RWPE2 (cell line): ENCODE results near the gene PRRX2.

ENCODE experiments used
- ATAC-seq: fragments of 200-7000 bp; cut with Tn5 transposase; 3 replicates; pipeline ENCODE4 v1.9.1; 2021; ENCODE audit warnings: low read depth
- DNase-seq: peaks from one replicate; pipeline ENCODE4 v3.0.0-alpha.2; 2020; ENCODE audit warnings: low spot score
- H3K27ac ChIP-seq: fragments of 450-650 bp; 2 replicates; pipeline ENCODE4 v1.5.1; 2017; ENCODE audit warnings: mild to moderate bottlenecking; ENCODE audit not compliant: poor library complexity, severe bottlenecking
- H3K27me3 ChIP-seq: fragments of 250-450 bp; sonication (Bioruptor Pico); 2 replicates; pipeline ENCODE4 v1.5.1; 2021; ENCODE audit warnings: mild to moderate bottlenecking, moderate library complexity; ENCODE audit not compliant: insufficient read depth, poor library complexity, severe bottlenecking
- H3K36me3 ChIP-seq: fragments of 250-450 bp; sonication (Bioruptor Pico); 2 replicates; pipeline ENCODE4 v1.5.1; 2020; ENCODE audit warnings: low read depth, mild to moderate bottlenecking, moderate library complexity
- H3K4me1 ChIP-seq: fragments of 250-450 bp; sonication (Bioruptor Pico); 2 replicates; pipeline ENCODE4 v1.5.1; 2021; ENCODE audit warnings: mild to moderate bottlenecking, moderate library complexity; ENCODE audit not compliant: insufficient read depth, poor library complexity, severe bottlenecking
- H3K4me3 ChIP-seq: fragments of 250-450 bp; sonication (Bioruptor Pico); 2 replicates; pipeline ENCODE4 v1.5.1; 2021; ENCODE audit warnings: mild to moderate bottlenecking, moderate library complexity; ENCODE audit not compliant: severe bottlenecking
- H3K9me3 ChIP-seq: fragments of 250-450 bp; sonication (Bioruptor Pico); 2 replicates; pipeline ENCODE4 v1.5.1; 2021; ENCODE audit warnings: mild to moderate bottlenecking, moderate library complexity; ENCODE audit not compliant: severe bottlenecking
- CTCF ChIP-seq: fragments of 450-650 bp; IDR thresholded peaks from one replicate; pipeline ENCODE4 v1.5.1; 2017; ENCODE audit warnings: mild to moderate bottlenecking, moderate library complexity; ENCODE audit not compliant: poor library complexity, severe bottlenecking

The PRRX2 gene

GRCh38 chr9:129653823-129654553 lies 11.5 kb upstream of the PRRX2 start:
- no peak for DNase-seq
- H3K4me3 ChIP-seq, result no peak overlapping the region
- no peak overlapping the region for H3K27ac ChIP-seq
- no peak for ATAC-seq
- H3K27me3 ChIP-seq, result no peaks in the 10 kb centered on the region
- H3K9me3 ChIP-seq, result no peaks in the 10 kb centered on the region
- H3K36me3 ChIP-seq, result no peaks in the 10 kb centered on the region
- no peaks in the 10 kb centered on the region for H3K4me1 ChIP-seq
- no peak for TF ChIP-seq CTCF

GRCh38 chr9:129654554-129655040 lies 10.8 kb upstream of the PRRX2 start:
- no peaks in the 10 kb centered on the region for H3K4me1 ChIP-seq
- no peak overlapping the region for H3K4me3 ChIP-seq
- H3K9me3 ChIP-seq, result no peaks in the 10 kb centered on the region
- no peaks in the 10 kb centered on the region for H3K36me3 ChIP-seq
- H3K27ac ChIP-seq, result no peak overlapping the region
- H3K27me3 ChIP-seq, result no peaks in the 10 kb centered on the region
- TF ChIP-seq CTCF, result no peak
- DNase-seq, result no peak
- ATAC-seq, result no peak; the same call in 2 of the 3 replicates

- no peak for TF ChIP-seq CTCF
- no peaks in the 10 kb centered on the region for H3K27me3 ChIP-seq
- no peak overlapping the region for H3K4me3 ChIP-seq
- no peak for DNase-seq
- no peaks in the 10 kb centered on the region for H3K36me3 ChIP-seq
- ATAC-seq, result no peak
- no peaks in the 10 kb centered on the region for H3K4me1 ChIP-seq
- H3K27ac ChIP-seq, result no peak overlapping the region
- no peaks in the 10 kb centered on the region for H3K9me3 ChIP-seq
Observed at GRCh38 chr9:129655154-129655553, 10.3 kb upstream of the PRRX2 start.

- no peaks in the 10 kb centered on the region for H3K9me3 ChIP-seq
Observed at GRCh38 chr9:129655696-129656095, 9.8 kb upstream of the PRRX2 start.

More at GRCh38 chr9:129655696-129656095, 9.8 kb upstream of the PRRX2 start:
- no peaks in the 10 kb centered on the region for H3K36me3 ChIP-seq
- no peak for TF ChIP-seq CTCF
- DNase-seq, result no peak
- no peaks in the 10 kb centered on the region for H3K27me3 ChIP-seq
- no peaks in the 10 kb centered on the region for H3K4me1 ChIP-seq
- no peak for ATAC-seq
- H3K27ac ChIP-seq, result no peak overlapping the region
- no peak overlapping the region for H3K4me3 ChIP-seq
